IPS-NIHi11 (cell line): Measurements from ENCODE around the gene BTF3.
"Not testable (repeated sequence)": the region's sequence is repeated elsewhere in the genome, so short reads cannot be mapped to it uniquely, and the experiment has no call there.

Experiments used
- DNase-seq: peaks from one replicate; pipeline ENCODE4 v3.0.0; 2012; ENCODE audit warnings: mixed read lengths, low spot score

BTF3 gene

DNA sequence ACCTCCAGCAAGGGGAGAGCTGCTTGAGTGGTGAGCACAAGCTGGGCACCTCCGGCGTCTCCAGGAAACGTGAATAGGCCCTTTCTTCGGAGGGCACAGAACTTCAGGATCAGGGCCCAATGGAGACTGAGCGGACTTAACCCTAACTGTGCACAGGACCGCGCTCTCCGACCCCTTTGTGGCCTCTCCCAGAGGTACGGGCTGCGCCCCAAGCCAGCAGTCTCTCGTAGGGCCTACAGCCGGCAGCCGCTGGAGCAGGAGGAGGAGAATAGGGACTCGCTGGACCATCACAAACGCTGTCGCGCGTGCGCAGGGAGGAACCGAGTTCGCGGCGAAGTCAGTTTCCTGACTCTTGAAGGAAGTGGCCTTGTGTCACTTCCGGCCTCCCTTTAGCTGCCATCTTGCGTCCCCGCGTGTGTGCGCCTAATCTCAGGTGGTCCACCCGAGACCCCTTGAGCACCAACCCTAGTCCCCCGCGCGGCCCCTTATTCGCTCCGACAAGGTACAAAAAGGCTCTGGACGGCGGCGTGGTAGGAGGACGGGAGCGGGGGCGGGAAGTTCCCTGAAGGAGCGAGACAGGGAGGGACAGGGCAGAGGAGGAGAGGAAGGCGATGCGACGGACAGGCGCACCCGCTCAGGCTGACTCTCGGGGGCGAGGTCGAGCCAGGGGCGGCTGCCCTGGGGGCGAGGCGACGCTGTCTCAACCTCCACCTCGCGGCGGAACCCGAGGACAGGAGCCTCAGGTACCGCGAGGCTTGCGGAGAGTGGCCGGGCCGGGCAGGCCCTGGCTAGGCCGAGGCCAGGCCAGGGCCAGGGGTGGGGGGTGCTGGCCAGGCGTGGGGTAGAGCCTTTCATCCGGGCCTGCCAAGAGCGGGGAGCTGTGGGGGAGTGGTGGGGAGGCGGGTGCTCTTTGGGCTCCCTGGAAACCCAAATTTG, at the start of gene BTF3:
TSS of gene BTF3 (plus strand) at position 386 of the 936 bp plus-strand sequence. CDS start at position 612, 226 bp downstream.
- peak; percentile 93 for DNase-seq

DNA sequence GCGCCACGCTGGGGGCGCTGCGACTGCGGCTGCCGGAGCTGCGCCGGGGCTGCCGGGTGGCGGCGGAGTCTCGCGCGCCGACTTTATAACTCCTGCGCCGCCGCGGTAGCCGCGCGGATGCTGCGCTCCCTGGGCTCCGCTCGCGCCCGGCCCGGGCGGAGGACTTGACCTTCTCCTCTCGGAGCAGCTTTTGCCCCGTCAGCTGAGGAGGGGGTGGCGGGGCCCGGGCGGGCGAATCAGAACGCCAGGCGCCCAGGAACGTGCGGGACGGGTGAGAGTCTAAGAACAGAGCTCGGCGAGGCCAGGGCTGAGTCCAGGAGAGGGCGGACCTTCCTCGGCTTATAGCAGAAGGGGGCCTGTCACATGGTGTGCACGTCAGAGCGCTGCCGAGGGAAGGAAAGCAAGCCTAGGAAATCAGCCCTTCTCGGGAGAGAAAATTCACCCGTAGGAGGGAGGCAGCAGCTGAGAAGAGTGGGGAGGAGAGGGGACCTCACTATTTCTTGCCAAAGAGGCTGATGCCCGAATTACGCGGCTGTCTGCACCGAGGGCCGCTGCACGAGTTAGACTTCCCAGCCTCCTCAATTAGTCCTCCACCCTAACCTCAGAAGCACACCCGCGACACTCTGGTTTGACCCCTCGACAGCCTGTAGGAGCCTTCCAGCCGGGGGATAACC, 49.6 kb upstream of the BTF3 start, which contains the start of gene FOXD1:
TSS of gene FOXD1 (minus strand) at position 315 of the 674 bp plus-strand sequence. CDS start 415 bp downstream, outside the sequence.
- peak; percentile 71 for DNase-seq

- DNase-seq = no peak
These were observed 48.1 kb upstream of the BTF3 start for GRCh38 chr5:73450137-73450536.

DNA sequence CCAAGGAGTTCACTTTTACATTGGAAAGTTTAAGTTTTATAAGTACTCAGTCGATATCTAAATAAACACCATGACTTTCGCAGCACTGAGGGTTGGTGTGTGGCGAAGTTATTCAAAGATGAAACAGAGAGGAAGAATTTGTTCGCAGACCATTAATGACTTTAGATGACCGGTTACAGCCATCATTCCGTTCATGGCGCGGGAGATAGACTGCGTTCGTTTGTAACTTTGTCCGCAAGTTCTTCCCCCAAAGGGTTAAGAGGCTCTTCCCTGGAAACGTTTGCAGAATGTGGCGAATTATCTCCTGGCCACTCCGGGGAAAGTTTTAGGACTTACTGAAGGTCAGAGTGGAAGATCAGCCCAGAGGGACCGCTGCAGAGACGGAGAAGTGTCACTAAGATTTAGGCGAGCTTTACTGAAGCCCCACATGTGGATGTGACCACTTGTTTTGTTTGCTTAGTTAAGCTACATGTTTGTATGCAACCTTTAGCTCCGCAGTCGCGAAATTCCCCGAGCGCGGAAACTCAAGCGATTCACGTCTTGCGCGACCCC, 47.5 kb upstream of the BTF3 start:
- no peak for DNase-seq

DNA sequence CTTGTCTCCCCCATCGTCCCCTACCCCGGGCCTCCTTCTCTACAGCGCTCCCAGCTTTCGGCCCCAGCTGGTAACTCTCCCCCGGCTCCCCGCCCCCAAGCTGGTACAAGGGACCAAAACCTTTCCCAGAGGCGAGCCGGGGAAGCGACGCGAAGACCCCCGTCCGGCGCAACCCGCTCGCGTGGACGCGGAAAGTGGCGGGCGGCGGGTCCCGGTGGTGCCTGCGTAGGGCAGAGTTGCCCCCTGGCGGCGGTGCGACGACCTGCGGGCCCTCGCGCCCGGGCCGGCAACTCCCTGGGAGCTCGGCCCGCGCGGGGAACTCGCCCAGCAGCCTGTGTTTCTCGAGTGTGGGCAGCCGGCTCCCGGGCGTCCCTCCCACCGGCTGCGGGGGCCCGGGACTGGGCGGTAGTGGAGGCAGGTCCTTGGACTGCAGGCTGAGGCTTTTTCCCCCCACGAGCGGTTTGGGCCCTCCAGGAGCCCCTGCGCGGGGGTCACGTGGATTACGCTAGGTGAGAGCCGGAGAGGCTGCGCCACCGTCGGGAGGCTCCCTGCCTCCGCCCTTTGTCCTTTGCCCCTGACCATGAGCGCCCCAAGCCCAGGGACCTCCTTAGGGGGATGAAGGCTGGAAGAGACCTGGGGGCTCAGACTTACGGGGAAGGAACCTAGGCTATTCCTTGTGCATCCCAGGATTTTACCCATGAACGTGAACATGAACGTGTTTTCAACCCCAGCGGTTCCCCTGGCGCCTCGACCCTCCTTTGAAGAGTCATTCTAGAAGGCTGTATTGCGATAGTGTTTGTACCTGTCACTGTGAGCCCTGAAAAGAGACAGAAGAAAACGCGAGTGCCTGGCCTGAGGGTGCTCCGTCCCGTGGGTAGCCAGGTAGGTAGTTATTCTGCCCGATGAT, 46.8 kb upstream of the BTF3 start:
- DNase-seq = peak; percentile 44

GRCh38 chr5:73452215-73452614, 46.0 kb upstream of the BTF3 start:
- DNase-seq = no peak

- DNase-seq = peak; percentile 73
These were observed 43.7 kb upstream of the BTF3 start for GRCh38 chr5:73454379-73455036.

- not testable (repeated sequence) for DNase-seq
These were observed 41.8 kb upstream of the BTF3 start for GRCh38 chr5:73456462-73456861.

GRCh38 chr5:73459366-73459765, 38.9 kb upstream of the BTF3 start:
- no peak for DNase-seq

- DNase-seq = no peak
These were observed 38.1 kb upstream of the BTF3 start for GRCh38 chr5:73460133-73460532.

DNA sequence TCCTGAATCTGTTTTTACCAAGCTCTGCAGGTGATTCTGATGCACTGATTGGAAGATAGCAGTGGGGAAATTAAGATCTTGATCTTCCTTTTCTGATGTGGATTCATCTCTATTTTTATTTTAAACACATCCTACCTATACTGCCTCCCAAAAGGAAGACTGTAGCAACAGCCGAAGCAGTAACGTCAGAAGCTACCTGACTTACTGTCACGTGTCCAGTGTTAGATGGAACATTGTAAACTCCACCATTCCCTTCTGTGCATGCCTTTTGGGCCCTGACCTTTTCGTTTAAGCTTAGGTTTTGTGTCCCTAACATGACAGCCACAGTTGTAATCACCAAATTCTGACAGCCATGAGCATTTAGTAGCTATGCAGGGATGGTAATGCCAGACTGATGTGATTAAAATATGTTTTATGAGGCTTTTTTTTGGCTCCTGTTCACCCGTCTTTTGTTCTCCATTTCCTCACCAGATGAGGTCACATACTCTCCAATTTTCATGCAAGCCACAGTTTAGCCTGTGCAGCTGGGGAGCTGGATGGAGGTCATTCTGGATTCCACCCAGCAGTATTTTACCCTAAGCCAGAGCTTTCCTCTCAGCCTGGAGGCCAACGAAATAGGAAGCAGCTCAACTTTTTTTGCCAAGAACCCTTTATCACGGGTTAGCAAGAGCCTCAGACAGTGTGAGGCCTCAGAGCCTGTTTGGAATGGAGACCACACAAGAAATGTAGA, 34.1 kb upstream of the BTF3 start:
- no peak for DNase-seq

GRCh38 chr5:73468638-73469037, 29.6 kb upstream of the BTF3 start:
- not testable (repeated sequence) for DNase-seq

- no peak for DNase-seq
These were observed 28.4 kb upstream of the BTF3 start for GRCh38 chr5:73469878-73470277.

GRCh38 chr5:73471654-73472053, 26.6 kb upstream of the BTF3 start:
- no peak for DNase-seq

DNA sequence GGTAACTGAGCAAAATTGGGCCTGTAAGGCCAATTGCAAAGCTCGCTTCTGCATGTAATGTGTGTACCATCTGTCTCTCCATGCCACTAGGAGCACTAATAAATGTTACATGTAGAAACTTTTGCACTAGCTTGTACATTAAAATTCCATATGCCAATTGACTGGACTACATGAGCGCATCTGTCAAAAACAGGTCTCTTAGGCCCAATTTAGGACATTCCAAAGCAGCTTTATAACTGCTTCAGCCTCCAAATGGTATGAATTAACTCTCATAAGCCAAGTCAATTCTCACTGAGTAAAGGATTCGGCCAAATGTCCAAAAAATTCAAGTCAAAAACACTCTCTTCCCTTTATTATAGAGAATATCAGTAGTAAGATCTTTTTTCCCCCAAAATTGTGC, 26.1 kb upstream of the BTF3 start:
- DNase-seq = no peak

DNA sequence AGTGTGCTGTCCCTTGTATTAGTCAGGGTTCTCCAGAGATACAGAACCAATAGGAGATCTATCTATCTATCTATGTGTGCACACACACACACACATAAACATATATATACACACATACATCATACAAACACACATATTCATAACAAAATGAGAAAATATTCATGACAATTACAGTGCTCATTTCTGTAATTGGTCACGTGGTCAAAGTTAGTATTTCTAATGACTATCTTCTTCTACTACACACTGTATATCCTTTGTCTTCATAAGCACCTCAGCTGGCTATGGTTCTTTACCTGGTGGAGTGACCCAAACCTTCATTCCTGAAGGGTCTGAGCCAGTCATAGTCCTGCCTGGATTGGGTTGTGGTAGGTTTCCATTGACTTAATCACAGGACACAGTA, 17.7 kb upstream of the BTF3 start:
- no peak for DNase-seq

DNA sequence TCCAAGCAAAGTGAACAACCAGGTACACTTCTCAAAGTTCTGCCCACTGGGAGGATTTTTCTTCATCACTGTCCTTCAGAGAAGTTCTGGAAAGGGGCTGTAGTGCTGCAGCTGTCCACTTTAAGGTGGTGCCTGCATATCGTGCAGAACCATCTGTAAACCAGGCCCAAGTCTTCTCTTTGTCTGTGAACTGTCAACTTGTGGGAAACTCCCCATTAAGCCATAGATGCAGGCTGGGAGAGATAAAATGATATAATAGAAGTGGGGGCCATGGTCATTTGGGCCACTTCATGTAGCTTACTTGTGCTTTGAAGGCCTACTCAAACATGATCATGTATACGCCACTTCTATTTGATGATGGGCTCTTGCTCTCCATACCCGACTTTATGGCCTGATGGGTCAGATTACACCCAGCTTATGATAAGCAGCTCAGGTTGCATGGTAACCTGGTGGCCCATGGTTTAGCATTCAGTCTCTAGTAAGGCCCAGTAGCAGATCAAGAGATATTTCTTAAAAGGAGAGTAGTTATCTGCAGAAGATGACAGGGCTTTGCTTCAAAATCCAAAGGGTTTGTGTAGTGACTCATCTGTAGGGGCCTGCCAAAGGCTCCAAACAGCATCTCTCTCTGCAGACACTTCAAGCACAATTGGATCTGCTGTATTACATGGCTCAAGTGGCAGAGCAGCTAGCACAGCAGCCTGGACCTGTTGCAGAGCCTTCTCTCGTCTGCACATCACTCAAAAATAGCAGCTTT, 15.7 kb upstream of the BTF3 start:
- DNase-seq = no peak

- DNase-seq = no peak
These were observed 14.6 kb upstream of the BTF3 start for GRCh38 chr5:73483676-73484075.

GRCh38 chr5:73484511-73484910, 13.7 kb upstream of the BTF3 start:
- no peak for DNase-seq

GRCh38 chr5:73485715-73486114, 12.5 kb upstream of the BTF3 start:
- DNase-seq = no peak
